MV-4-11 (cell line): Measurements from ENCODE around the gene AS3MT.
"Not testable (repeated sequence)": the region's sequence is repeated elsewhere in the genome, so short reads cannot be mapped to it uniquely, and the experiment has no call there.

Experiments
- DNase-seq: peaks from one replicate; lab custom pipeline; 2025; lab: John Stamatoyannopoulos, UW

Gene AS3MT

GRCh38 chr10:102869258-102870198, at the start of gene AS3MT:
TSS of gene AS3MT (plus strand) at chr10:102869470. CDS start at chr10:102869593, 123 bp downstream.
- no peak for DNase-seq

GRCh38 chr10:102820008-102820407, 49.3 kb upstream of the AS3MT start:
- DNase-seq, result not testable (repeated sequence)

GRCh38 chr10:102822222-102822621, 47.0 kb upstream of the AS3MT start:
- DNase-seq, result no peak

GRCh38 chr10:102824664-102825063, 44.6 kb upstream of the AS3MT start:
- no peak for DNase-seq

- DNase-seq, result no peak
These were observed 43.0 kb upstream of the AS3MT start for GRCh38 chr10:102826148-102826796.

- DNase-seq, result no peak
These were observed 41.7 kb upstream of the AS3MT start for GRCh38 chr10:102827597-102827975.

- DNase-seq, result no peak
These were observed 37.8 kb upstream of the AS3MT start for GRCh38 chr10:102831322-102832071.

GRCh38 chr10:102832248-102832647, 37.0 kb upstream of the AS3MT start:
- DNase-seq, result no peak

- no peak for DNase-seq
These were observed 36.3 kb upstream of the AS3MT start for GRCh38 chr10:102832987-102833386.

- DNase-seq, result no peak
These were observed 35.1 kb upstream of the AS3MT start for GRCh38 chr10:102834143-102834542.

- DNase-seq, result peak; percentile 61
These were observed 34.2 kb upstream of the AS3MT start for GRCh38 chr10:102835007-102835482.

- DNase-seq, result no peak
These were observed 32.0 kb upstream of the AS3MT start, which contains the start of gene CYP17A1 for GRCh38 chr10:102837230-102837721. TSS of gene CYP17A1 (minus strand) at chr10:102837413. CDS start at chr10:102837361, 52 bp downstream.

- DNase-seq, result peak; percentile 34
These were observed 30.9 kb upstream of the AS3MT start for GRCh38 chr10:102838276-102838927.

GRCh38 chr10:102841827-102842345, 27.4 kb upstream of the AS3MT start:
- no peak for DNase-seq

GRCh38 chr10:102843139-102843538, 26.1 kb upstream of the AS3MT start:
- DNase-seq, result not testable (repeated sequence)

- peak; percentile 10 for DNase-seq
These were observed 25.0 kb upstream of the AS3MT start for GRCh38 chr10:102844190-102844776.

- DNase-seq, result no peak
These were observed 23.8 kb upstream of the AS3MT start for GRCh38 chr10:102845352-102845902.

- DNase-seq, result peak; percentile 38
These were observed 19.2 kb upstream of the AS3MT start for GRCh38 chr10:102850025-102850518.

GRCh38 chr10:102853237-102853636, 16.0 kb upstream of the AS3MT start:
- not testable (repeated sequence) for DNase-seq

- peak; percentile 93 for DNase-seq
These were observed 13.4 kb upstream of the AS3MT start for GRCh38 chr10:102855731-102856436.
